HK-2 (cell line): Measurements from ENCODE around the gene AK1.
"Not testable (repeated sequence)": the region's sequence is repeated elsewhere in the genome, so short reads cannot be mapped to it uniquely, and the experiment has no call there.

ENCODE experiments used
- DNase-seq: peaks from one replicate; pipeline ENCODE4 v3.0.0-alpha.2; 2018; ENCODE audit not compliant: unreplicated experiment

The AK1 gene

GRCh38 chr9:127884427-127884911, 7.0 kb upstream of the AK1 start:
- no peak for DNase-seq

GRCh38 chr9:127883959-127884358, 6.5 kb upstream of the AK1 start:
- no peak for DNase-seq

- not testable (repeated sequence) for DNase-seq
These were observed 4.2 kb upstream of the AK1 start for GRCh38 chr9:127881715-127882114.

GRCh38 chr9:127880143-127880542, 2.7 kb upstream of the AK1 start:
- no peak for DNase-seq

- no peak for DNase-seq
These were observed 1.3 kb upstream of the AK1 start for GRCh38 chr9:127878652-127879390.

GRCh38 chr9:127878001-127878651, 651 bp upstream of the AK1 start:
- no peak for DNase-seq

- DNase-seq = no peak
These were observed 512 bp downstream of the AK1 start for GRCh38 chr9:127876764-127877562.

GRCh38 chr9:127876026-127876763, 1.3 kb downstream of the AK1 start:
- no peak for DNase-seq

GRCh38 chr9:127875306-127875966, 2.0 kb downstream of the AK1 start:
- DNase-seq = no peak

- DNase-seq = no peak
These were observed 2.9 kb downstream of the AK1 start for GRCh38 chr9:127874301-127875221.

- DNase-seq = no peak
These were observed 3.6 kb downstream of the AK1 start for GRCh38 chr9:127873886-127874285.

DNA sequence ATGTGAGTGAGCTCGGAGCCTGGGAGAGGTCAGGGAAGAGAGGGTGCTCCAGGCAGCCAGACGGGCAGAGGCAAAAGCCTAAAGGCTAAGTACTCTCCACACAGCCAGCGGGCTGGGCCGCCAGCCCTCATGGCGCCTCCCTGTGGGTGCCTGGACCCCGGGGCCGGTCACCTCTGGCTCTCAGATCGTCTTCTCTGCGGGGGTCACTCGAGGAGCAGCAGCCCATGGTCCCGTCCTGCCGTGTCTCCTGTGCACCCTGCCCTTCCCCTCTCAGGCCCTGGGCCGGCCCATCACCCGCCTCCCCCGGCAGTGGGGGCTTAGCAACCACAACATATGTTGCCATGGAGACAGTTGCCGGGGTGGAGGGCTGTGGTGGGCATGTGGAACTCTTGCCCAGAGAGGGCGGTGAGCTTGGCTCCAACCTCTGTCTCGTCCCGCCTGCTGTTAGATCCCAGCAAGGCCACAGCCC, 4.2 kb downstream of the AK1 start:
- no peak for DNase-seq

DNA sequence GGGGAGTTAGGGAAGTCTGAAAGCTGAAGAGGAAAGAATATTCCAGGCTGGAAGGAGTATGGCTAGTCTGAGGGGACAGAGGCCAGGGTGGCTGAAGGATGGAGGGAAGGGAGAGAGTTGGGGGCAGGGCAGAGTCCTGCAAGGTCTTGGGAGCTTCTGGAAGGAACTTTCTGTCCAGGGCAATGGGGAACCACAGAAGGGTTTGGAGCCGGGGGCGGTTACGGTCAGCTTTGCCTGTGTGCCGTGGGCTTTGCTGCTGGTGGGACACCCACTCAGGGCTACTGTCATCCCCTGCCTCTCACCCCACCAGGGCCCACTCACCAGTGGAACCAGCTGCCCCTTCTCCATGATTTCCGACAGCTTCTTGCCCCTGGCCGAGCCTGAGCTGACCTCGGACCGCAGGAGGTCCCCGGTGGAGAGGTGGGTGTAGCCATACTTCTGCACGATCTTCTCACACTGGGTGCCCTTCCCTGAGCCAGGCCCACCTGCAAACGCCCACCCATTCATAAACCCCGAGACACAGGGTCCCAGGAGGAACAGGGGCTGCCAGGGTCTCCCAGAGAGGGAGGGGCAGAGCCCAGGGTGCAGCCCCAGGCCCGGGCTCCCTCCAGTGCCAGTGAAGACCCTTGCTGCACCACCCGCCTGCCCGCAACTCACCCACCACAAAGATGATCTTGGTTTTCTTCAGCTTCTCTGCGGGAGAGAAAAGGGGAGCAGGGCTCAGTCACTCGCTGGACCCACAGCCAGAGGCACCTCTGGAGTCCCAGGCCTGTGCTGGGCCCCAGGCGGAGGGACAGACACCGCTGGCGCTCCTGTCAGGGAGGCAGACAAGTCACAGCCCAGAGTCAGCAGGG, 4.9 kb downstream of the AK1 start:
- DNase-seq = no peak

DNA sequence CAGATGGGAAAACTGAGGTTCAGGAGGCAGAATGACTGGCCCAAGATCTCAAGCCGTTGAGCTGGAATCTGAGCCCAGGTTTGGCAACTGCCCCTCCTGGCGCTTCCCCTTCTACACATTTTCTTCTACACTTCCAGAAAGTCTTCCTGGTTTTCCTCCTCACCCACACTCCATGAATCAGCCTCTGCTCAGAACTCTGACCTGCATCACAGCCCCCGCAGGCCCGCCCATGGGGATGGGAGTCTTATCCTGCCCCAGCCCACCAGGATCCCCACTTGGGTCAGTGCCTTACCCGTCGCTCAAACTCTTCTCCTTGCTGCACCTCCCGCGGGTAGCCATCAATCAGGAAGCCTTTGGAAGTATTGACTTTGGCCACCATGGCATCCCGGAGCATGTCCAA, 5.9 kb downstream of the AK1 start:
- DNase-seq = no peak

GRCh38 chr9:127870887-127871286, 6.6 kb downstream of the AK1 start:
- DNase-seq = no peak

- not testable (repeated sequence) for DNase-seq
These were observed 7.4 kb downstream of the AK1 start for GRCh38 chr9:127870153-127870491.

DNA sequence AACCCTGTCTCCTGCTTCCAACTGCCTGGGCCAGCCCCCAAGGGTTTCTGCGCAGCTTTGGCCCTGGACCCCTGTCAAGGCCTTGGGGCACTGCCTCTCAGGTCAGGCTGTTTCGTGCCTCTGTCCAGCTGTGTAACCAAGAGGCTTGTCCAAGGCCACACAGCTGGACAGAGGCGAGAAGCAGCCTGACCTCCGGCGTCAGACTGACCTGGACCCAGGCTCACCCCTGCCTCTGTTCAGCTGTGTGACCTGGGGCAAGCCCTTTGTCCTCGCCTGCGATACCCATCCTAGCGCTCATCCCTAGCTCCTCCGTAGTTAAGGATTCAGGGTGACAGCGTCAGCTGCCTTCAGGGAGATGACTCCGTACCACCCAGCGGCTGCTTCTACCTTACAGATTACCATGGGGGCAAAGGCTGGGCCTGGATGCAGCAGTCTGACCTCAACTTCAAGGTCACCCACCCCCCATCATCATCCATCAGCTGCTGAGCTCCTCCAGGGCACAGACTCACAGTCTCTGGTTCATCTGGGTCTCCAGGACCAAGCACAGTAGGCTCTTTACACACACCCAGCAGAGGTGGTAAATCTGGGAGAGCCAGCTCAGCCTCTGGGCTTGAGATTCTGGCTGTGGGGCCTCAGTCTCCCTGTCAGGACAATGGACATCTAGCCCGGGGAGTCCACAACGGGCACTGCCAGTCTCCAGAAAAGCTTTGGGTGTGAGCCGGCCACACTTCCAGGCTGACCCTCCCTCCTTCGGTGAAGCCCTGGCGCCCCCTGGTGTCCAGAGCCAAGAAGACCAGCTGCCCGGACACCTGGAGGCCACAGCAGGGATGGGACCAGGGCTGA, 7.9 kb downstream of the AK1 start:
- DNase-seq = peak; percentile 94

DNA sequence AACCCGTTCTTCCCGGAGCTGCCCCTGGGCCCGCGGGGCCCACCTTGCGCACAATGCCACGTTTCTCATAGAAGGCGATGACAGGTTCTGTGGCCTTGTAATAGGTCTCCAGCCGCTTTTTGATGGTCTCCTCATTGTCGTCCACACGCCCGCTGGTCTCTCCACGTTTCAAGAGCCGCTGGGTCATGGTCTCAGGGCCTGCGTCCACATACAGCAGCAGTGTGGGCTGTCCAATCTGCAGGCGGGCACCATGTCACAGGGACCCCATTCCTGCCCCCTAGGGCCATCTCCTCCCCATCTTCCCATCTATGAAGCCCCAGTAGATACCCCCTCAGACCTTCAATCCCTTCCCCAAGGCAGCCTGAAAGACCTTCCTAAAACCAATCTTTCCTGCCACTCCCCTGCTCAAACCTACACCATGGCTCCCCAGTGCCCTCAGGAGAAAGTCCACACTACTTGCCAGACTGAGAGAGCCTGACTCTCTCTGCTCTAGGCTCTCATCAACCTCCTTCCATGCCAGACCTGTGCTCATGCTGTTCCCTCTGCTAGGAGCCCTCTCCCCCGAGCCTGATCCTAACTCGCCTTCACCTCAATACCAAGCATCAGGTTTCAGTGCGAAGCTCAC, 9.1 kb downstream of the AK1 start:
- DNase-seq = no peak
